Endothelial cell of umbilical vein (primary cell): Measurements from ENCODE around the gene MAML3. TPM values are rescaled to one million over a fixed set of nuclear protein-coding genes. Genes with fewer than 3 reads are reported as not detected.

Source experiments
- BruUV-seq: library from RNA; stranded (reverse); fragments of 400-500 nt; replicated peaks from 2 replicates; lab custom pipeline; 2021; lab: Mats Ljungman, UMichigan
- CTCF ChIA-PET: fragments of 300-600, 350-600 bp; sonication (Branson Sonifier 250); formaldehyde crosslinking; loops from one replicate; lab custom pipeline; 2021; ENCODE audit warnings: antibody characterized with exemption, inconsistent platforms; lab: Charles Lee
- POLR2A ChIA-PET: fragments of 300-600, 350-600 bp; sonication (Branson Sonifier 250); formaldehyde crosslinking; loops from one replicate; lab custom pipeline; 2021; ENCODE audit warnings: antibody characterized with exemption, inconsistent platforms; lab: Charles Lee
- DNase-seq: peaks from one replicate; pipeline ENCODE4 v3.0.0-alpha.2; 2011; ENCODE audit warnings: low read depth, low spot score
- FAIRE-seq: peaks from 2 replicates; lab custom pipeline; 2011; peaks lifted over from hg19 to GRCh38; lab: Jason Lieb, UNC
- H2AFZ ChIP-seq: 2 replicates; pipeline ENCODE4 v1.6.0; 2012; ENCODE audit warnings: low read depth, low read length, control low read depth, inconsistent platforms
- H3K27ac ChIP-seq: 2 replicates; pipeline ENCODE4 v1.5.1; 2011; ENCODE audit warnings: low read depth, mild to moderate bottlenecking, control low read depth, low read length, moderate library complexity; ENCODE audit not compliant: insufficient read depth
- H3K27me3 ChIP-seq, 2 experiments: 2 replicates each; pipeline versions ENCODE4 v1.6.0 to v1.6.1; 2011; ENCODE audit warnings: low read length in 2 of 2, mixed read lengths in 1 of 2; ENCODE audit not compliant: control insufficient read depth in 2 of 2, insufficient read depth in 2 of 2
- H3K36me3 ChIP-seq, 2 experiments: 2 replicates in 1 of 2; 3 replicates in 1 of 2; pipeline ENCODE4 v1.5.1; 2011; ENCODE audit warnings: low read length in 2 of 2, mild to moderate bottlenecking in 1 of 2, moderate library complexity in 1 of 2; ENCODE audit not compliant: control insufficient read depth in 2 of 2, insufficient read depth in 2 of 2; ENCODE audit errors: extremely low read depth in 1 of 2
- H3K4me1 ChIP-seq: 3 replicates; pipeline ENCODE4 v1.5.1; 2011; ENCODE audit warnings: mild to moderate bottlenecking, low read length; ENCODE audit not compliant: control insufficient read depth, insufficient read depth; ENCODE audit errors: extremely low read depth
- H3K4me2 ChIP-seq: 2 replicates; pipeline ENCODE4 v1.6.1; 2011; ENCODE audit warnings: low read length, control low read depth, mixed read lengths; ENCODE audit not compliant: insufficient read depth
- H3K4me3 ChIP-seq, 3 experiments: fragments of 200-600 bp in 1 of 3; sonication (generic), shearing (Covaris generic) in 1 of 3; replicated peaks in 1 of 3; 2 replicates each; pipeline ENCODE4 v1.5.1; 2011 to 2016; ENCODE audit warnings: control low read depth in 3 of 3, low read length in 3 of 3, mild to moderate bottlenecking in 2 of 3, inconsistent platforms in 1 of 3, low read depth in 1 of 3, moderate library complexity in 1 of 3; ENCODE audit not compliant: insufficient read depth in 1 of 3
- H3K79me2 ChIP-seq: 2 replicates; pipeline ENCODE4 v1.6.0; 2012; ENCODE audit warnings: low read length, inconsistent platforms; ENCODE audit not compliant: control insufficient read depth, insufficient read depth
- H3K9ac ChIP-seq: replicated peaks from 2 replicates; pipeline ENCODE3; 2011; ENCODE audit warnings: low read length, control low read depth; ENCODE audit not compliant: insufficient read depth; ENCODE audit errors: extremely low read depth
- H3K9me1 ChIP-seq: replicated peaks from 3 replicates; pipeline ENCODE4 v1.6.0; 2011; ENCODE audit warnings: mild to moderate bottlenecking, low read length; ENCODE audit not compliant: control insufficient read depth, insufficient read depth; ENCODE audit errors: extremely low read depth
- H3K9me3 ChIP-seq: replicated peaks from 2 replicates; pipeline ENCODE4 v1.5.1; 2012; ENCODE audit warnings: low read length, inconsistent platforms; ENCODE audit not compliant: control insufficient read depth, insufficient read depth
- H4K20me1 ChIP-seq: replicated peaks from 2 replicates; pipeline ENCODE3; 2011; ENCODE audit warnings: mild to moderate bottlenecking, low read length; ENCODE audit not compliant: control insufficient read depth, insufficient read depth; ENCODE audit errors: extremely low read depth
- EZH2 ChIP-seq: IDR thresholded peaks from 2 replicates; pipeline ENCODE4 v1.6.1; 2012; ENCODE audit warnings: borderline replicate concordance, low read depth, mild to moderate bottlenecking, moderate library complexity, low read length, inconsistent platforms; ENCODE audit not compliant: severe bottlenecking
- FOS ChIP-seq: IDR thresholded peaks from 2 replicates; pipeline ENCODE4 v1.6.1; 2011; ENCODE audit warnings: mild to moderate bottlenecking, low read length, moderate library complexity, borderline replicate concordance; ENCODE audit not compliant: insufficient read depth
- GATA2 ChIP-seq: IDR thresholded peaks from 2 replicates; pipeline ENCODE4 v1.7.0; 2011; ENCODE audit warnings: low read depth, mild to moderate bottlenecking, moderate library complexity, mixed read lengths, low read length; ENCODE audit not compliant: insufficient read length, insufficient read depth
- JUN ChIP-seq: IDR thresholded peaks from 2 replicates; pipeline ENCODE4 v1.6.1; 2011; ENCODE audit warnings: borderline replicate concordance, low read depth; ENCODE audit not compliant: insufficient read length, insufficient read depth
- MYC ChIP-seq: IDR thresholded peaks from one replicate; pipeline ENCODE4 v1.6.1; 2011; ENCODE audit warnings: mild to moderate bottlenecking, low read depth, low read length
- POLR2A ChIP-seq: IDR thresholded peaks from 2 replicates; pipeline ENCODE4 v1.6.1; 2012; ENCODE audit warnings: low read depth, mild to moderate bottlenecking, control low read depth, low read length
- POLR2AphosphoS5 ChIP-seq: IDR thresholded peaks from 2 replicates; pipeline ENCODE4 v1.6.1; 2012; ENCODE audit warnings: low read depth, mild to moderate bottlenecking, control low read depth, low read length, moderate library complexity; ENCODE audit not compliant: insufficient read depth
- dilution Hi-C: fragments of 300-500 bp; cut with MboI; formaldehyde crosslinking; loops from one replicate; pipeline ENCODE4 v1.15.0; 2019; ENCODE audit warnings: low sequenced_read_pairs; ENCODE audit not compliant: extremely low pct_ligation_motif_present
- intact Hi-C: fragments of 100-400 bp; cut with micrococcal nuclease; formaldehyde crosslinking; loops from one replicate; pipeline ENCODE4 v1.10.0; 2022
- polyA plus RNA-seq, 4 experiments: library from polyadenylated mRNA; depleted of rRNA in 3 of 4; stranded (reverse) in 3 of 4; unstranded in 1 of 4; fragments of >200 nt; gene quantifications; 2 replicates each; pipeline versions ENCODE4 v1.2.1 to v1.2.3, GENCODE V29; 2011 to 2012; ENCODE audit warnings: missing spikeins in 1 of 4
- total RNA-seq: library from RNA; stranded (reverse); gene quantifications from 2 replicates; pipeline ENCODE4 v1.2.3, GENCODE V29; 2021
- TF ChIP-seq, protein P1 (sequence below): IDR thresholded peaks from 2 replicates; pipeline ENCODE4 v1.6.1; 2011; ENCODE audit not compliant: insufficient read depth, insufficient read length
- TF ChIP-seq, protein P2 (sequence below), 2 donors: IDR thresholded peaks; 1 replicate in 1 of 2; 2 replicates in 1 of 2; pipeline ENCODE4 v1.5.1; 2011; ENCODE audit warnings: low read length in 2 of 2, mild to moderate bottlenecking in 2 of 2, moderate library complexity in 2 of 2, control low read depth in 1 of 2, inconsistent platforms in 1 of 2, low read depth in 1 of 2; ENCODE audit not compliant: insufficient read depth in 1 of 2; ENCODE audit errors: extremely low read depth in 1 of 2

MAML3 gene
- total and polyA plus RNA-seq, 2 donors (not counting 3 experiments of a cell fraction or from before 2014, with no cell fraction given) = 14.0 to 20.3 TPM

DNA sequence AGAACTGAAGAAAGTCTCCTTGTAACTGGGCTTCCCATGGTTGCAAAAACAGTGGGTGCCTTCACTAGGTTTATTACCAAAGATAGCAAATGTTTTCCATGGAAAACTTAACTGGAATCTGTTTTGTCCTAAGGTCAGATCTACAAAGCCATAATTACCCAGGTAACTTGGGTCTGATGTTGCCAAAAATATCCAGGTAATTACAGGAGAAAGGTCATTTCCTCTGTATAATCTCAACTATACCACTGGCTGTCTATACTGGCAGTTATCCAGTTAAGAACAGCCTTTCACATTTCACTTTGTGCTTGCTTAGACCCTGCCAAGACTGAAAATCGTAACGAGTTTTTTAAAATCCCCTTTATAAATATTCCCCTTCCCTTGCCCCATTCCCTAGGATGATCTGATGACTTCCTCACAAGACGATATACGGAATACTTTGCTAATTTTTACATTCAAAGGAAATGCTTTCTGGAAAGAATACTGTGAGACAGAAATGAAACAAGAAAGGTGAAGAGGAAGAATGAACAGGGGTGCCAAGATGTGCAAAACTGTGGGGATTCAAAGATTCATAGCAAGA, 105.5 kb downstream of the MAML3 start:
- POLR2A ChIA-PET = interaction anchor here (0.9 kb wide), 1 partner anchor 11 kb away, joined by 3 read pairs; no protein-coding TSS in a partner anchor
- dilution Hi-C loops = no loop called here
- CTCF ChIA-PET = interaction anchor here (0.7 to 2.2 kb wide), 13 partner anchors 11 to 314 kb away, joined by 3 to 17 read pairs (median 6); no protein-coding TSS in a partner anchor
- Histone ChIP-seq H3K9me1 (no peaks in the 10 kb centered on the region), H3K27me3 (no peaks in the 10 kb centered on the region), H3K27ac (peak overlapping the region; percentile 80), H3K36me3 (no peaks in the 10 kb centered on the region), H3K4me1 (peaks cover 49% of the 10 kb centered on the region), H3K79me2 (peaks cover 2% of the 10 kb centered on the region), H3K9ac (peak overlapping the region; percentile 80), H3K4me2 (peak overlapping the region; percentile 88), H2AFZ (peak overlapping the region; percentile 54), H3K4me3 (peak overlapping the region in 2 of 3 experiments; percentile 0 to 24), H4K20me1 (no peaks in the 10 kb centered on the region), H3K9me3 (no peaks in the 10 kb centered on the region)
- FAIRE-seq = no peak
- intact Hi-C loops = loop anchor here (5.0 kb wide), 2 partner anchors 131 to 156 kb away; no protein-coding TSS in a partner anchor
- peak; percentile 50 for DNase-seq
- no peak for TF ChIP-seq GATA2
- TF ChIP-seq, protein P1, sequence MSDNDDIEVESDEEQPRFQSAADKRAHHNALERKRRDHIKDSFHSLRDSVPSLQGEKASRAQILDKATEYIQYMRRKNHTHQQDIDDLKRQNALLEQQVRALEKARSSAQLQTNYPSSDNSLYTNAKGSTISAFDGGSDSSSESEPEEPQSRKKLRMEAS = no peak
- no peak for TF ChIP-seq POLR2AphosphoS5
- no peak for TF ChIP-seq FOS
- TF ChIP-seq MYC = no peak
- no peak for TF ChIP-seq JUN
- no peak for TF ChIP-seq POLR2A
- TF ChIP-seq EZH2 = no peak
- TF ChIP-seq, protein P2, sequence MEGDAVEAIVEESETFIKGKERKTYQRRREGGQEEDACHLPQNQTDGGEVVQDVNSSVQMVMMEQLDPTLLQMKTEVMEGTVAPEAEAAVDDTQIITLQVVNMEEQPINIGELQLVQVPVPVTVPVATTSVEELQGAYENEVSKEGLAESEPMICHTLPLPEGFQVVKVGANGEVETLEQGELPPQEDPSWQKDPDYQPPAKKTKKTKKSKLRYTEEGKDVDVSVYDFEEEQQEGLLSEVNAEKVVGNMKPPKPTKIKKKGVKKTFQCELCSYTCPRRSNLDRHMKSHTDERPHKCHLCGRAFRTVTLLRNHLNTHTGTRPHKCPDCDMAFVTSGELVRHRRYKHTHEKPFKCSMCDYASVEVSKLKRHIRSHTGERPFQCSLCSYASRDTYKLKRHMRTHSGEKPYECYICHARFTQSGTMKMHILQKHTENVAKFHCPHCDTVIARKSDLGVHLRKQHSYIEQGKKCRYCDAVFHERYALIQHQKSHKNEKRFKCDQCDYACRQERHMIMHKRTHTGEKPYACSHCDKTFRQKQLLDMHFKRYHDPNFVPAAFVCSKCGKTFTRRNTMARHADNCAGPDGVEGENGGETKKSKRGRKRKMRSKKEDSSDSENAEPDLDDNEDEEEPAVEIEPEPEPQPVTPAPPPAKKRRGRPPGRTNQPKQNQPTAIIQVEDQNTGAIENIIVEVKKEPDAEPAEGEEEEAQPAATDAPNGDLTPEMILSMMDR (IDR thresholded peaks at IDR 0.05; ENCODE audit: extremely low read depth in 1 of 2, insufficient read depth in 1 of 2, low read depth in 1 of 2, low read length in 2 of 2) = no peak
- BruUV-seq = no TSS peak
